GM19240 (cell line): ENCODE data around the gene DTX3L.
A peak's percentile ranks its signal among the peaks of the same experiment; 100 is the strongest.

Experiments
- DNase-seq: peaks from one replicate; pipeline ENCODE4 v3.0.0; 2011; ENCODE audit warnings: low spot score; ENCODE audit not compliant: insufficient read length

Gene DTX3L

GRCh38 chr3:122606330-122606729, 42.2 kb downstream of the DTX3L start:
- no peak for DNase-seq

- no peak for DNase-seq
Measured at GRCh38 chr3:122608916-122609315, 44.8 kb downstream of the DTX3L start.

GRCh38 chr3:122609798-122610559, 45.8 kb downstream of the DTX3L start:
- peak; percentile 59 for DNase-seq

GRCh38 chr3:122612696-122613095, 48.6 kb downstream of the DTX3L start:
- no peak for DNase-seq

GRCh38 chr3:122615303-122615702, 51.2 kb downstream of the DTX3L start:
- no peak for DNase-seq

- DNase-seq = no peak
Measured at GRCh38 chr3:122618614-122619013, 54.5 kb downstream of the DTX3L start.

GRCh38 chr3:122619040-122619439, 54.9 kb downstream of the DTX3L start:
- DNase-seq = no peak

- no peak for DNase-seq
Measured at GRCh38 chr3:122620399-122620798, 56.3 kb downstream of the DTX3L start.

- no peak for DNase-seq
Measured at GRCh38 chr3:122621112-122621511, 57.0 kb downstream of the DTX3L start.

- no peak for DNase-seq
Measured at GRCh38 chr3:122623031-122623829, 59.1 kb downstream of the DTX3L start.
